ENCODE data around the gene ANKFN1. TPM values are rescaled to one million over a fixed set of nuclear protein-coding genes. Genes with fewer than 3 reads are reported as not detected.

The ANKFN1 gene
- total RNA-seq, 2 experiments from 2014 or later: not detected

- Mint-ChIP-seq H3K36me3 (no peaks in the 10 kb centered on the region), H3K4me3 (no peak overlapping the region), H3K27ac (no peak overlapping the region), H3K9me3 (no peaks in the 10 kb centered on the region), H3K4me1 (no peaks in the 10 kb centered on the region), H3K27me3 (peaks cover 19% of the 10 kb centered on the region)
- POLR2A ChIA-PET: no interaction called here
- no peak for DNase-seq
- ATAC-seq (ENCODE audit: low read depth): no peak
These were observed 288.0 kb downstream of the ANKFN1 start for GRCh38 chr17:56441308-56441707.

GRCh38 chr17:56445692-56446411 is 292.6 kb downstream of the ANKFN1 start:
- H3K9me3 Mint-ChIP-seq: no peaks in the 10 kb centered on the region
- H3K4me3 Mint-ChIP-seq: no peak overlapping the region
- no peak for ATAC-seq (ENCODE audit: low read depth)

GRCh38 chr17:56447171-56447570 is 293.9 kb downstream of the ANKFN1 start:
- no peak for ATAC-seq (ENCODE audit: low read depth)
- no peaks in the 10 kb centered on the region for H3K4me1 Mint-ChIP-seq
- no peaks in the 10 kb centered on the region for H3K36me3 Mint-ChIP-seq
- H3K4me3 Mint-ChIP-seq: no peak overlapping the region
- POLR2A ChIA-PET: no interaction called here
- no peak for DNase-seq
- peaks cover 9% of the 10 kb centered on the region for H3K27me3 Mint-ChIP-seq
- no peaks in the 10 kb centered on the region for H3K9me3 Mint-ChIP-seq
- no peak overlapping the region for H3K27ac Mint-ChIP-seq

More at GRCh38 chr17:56445692-56446411, 292.6 kb downstream of the ANKFN1 start:
- Mint-ChIP-seq H3K4me1 (no peaks in the 10 kb centered on the region), H3K27ac (no peak overlapping the region), H3K36me3 (no peaks in the 10 kb centered on the region), H3K27me3 (peaks cover 9% of the 10 kb centered on the region)
- DNase-seq: no peak
- POLR2A ChIA-PET: no interaction called here

GRCh38 chr17:56448371-56448770 is 295.1 kb downstream of the ANKFN1 start:
- Mint-ChIP-seq H3K36me3 (no peaks in the 10 kb centered on the region), H3K27ac (no peak overlapping the region), H3K4me3 (no peak overlapping the region), H3K4me1 (no peaks in the 10 kb centered on the region), H3K9me3 (no peaks in the 10 kb centered on the region), H3K27me3 (peaks cover 6% of the 10 kb centered on the region)
- DNase-seq (no peak), ATAC-seq (ENCODE audit: low read depth) (no peak)
- POLR2A ChIA-PET: no interaction called here

GRCh38 chr17:56449176-56449575 is 295.9 kb downstream of the ANKFN1 start:
- ATAC-seq (ENCODE audit: low read depth): no peak
- no peak overlapping the region for H3K27ac Mint-ChIP-seq
- POLR2A ChIA-PET: no interaction called here
- H3K4me3 Mint-ChIP-seq: no peak overlapping the region
- peaks cover 9% of the 10 kb centered on the region for H3K27me3 Mint-ChIP-seq
- no peaks in the 10 kb centered on the region for H3K4me1 Mint-ChIP-seq
- no peaks in the 10 kb centered on the region for H3K9me3 Mint-ChIP-seq
- no peak for DNase-seq
- no peaks in the 10 kb centered on the region for H3K36me3 Mint-ChIP-seq

- DNase-seq: no peak
- H3K9me3 Mint-ChIP-seq: no peaks in the 10 kb centered on the region
- H3K36me3 Mint-ChIP-seq: no peaks in the 10 kb centered on the region
- no peak for ATAC-seq (ENCODE audit: low read depth)
- no peak overlapping the region for H3K4me3 Mint-ChIP-seq
- H3K27ac Mint-ChIP-seq: no peak overlapping the region
- POLR2A ChIA-PET: no interaction called here
- no peaks in the 10 kb centered on the region for H3K4me1 Mint-ChIP-seq
- H3K27me3 Mint-ChIP-seq: peaks cover 13% of the 10 kb centered on the region
These were observed 298.4 kb downstream of the ANKFN1 start for GRCh38 chr17:56451629-56452028.

GRCh38 chr17:56452461-56452860 is 299.2 kb downstream of the ANKFN1 start:
- no peak for ATAC-seq (ENCODE audit: low read depth)
- H3K9me3 Mint-ChIP-seq: no peaks in the 10 kb centered on the region
- POLR2A ChIA-PET: no interaction called here
- peaks cover 13% of the 10 kb centered on the region for H3K27me3 Mint-ChIP-seq
- H3K4me3 Mint-ChIP-seq: no peak overlapping the region
- H3K27ac Mint-ChIP-seq: no peak overlapping the region
- H3K36me3 Mint-ChIP-seq: no peaks in the 10 kb centered on the region
- DNase-seq: no peak
- H3K4me1 Mint-ChIP-seq: no peaks in the 10 kb centered on the region

- ATAC-seq (ENCODE audit: low read depth) (no peak), DNase-seq (no peak)
- H3K27ac Mint-ChIP-seq: no peak overlapping the region
- no peaks in the 10 kb centered on the region for H3K9me3 Mint-ChIP-seq
- POLR2A ChIA-PET: no interaction called here
- H3K4me1 Mint-ChIP-seq: no peaks in the 10 kb centered on the region
- peaks cover 16% of the 10 kb centered on the region for H3K27me3 Mint-ChIP-seq
- no peaks in the 10 kb centered on the region for H3K36me3 Mint-ChIP-seq
- no peak overlapping the region for H3K4me3 Mint-ChIP-seq
These were observed 304.2 kb downstream of the ANKFN1 start for GRCh38 chr17:56457501-56457900.

- Mint-ChIP-seq H3K4me1 (no peaks in the 10 kb centered on the region), H3K4me3 (no peak overlapping the region), H3K27ac (no peak overlapping the region), H3K27me3 (no peaks in the 10 kb centered on the region), H3K9me3 (no peaks in the 10 kb centered on the region), H3K36me3 (no peaks in the 10 kb centered on the region)
- POLR2A ChIA-PET: no interaction called here
- no peak for ATAC-seq (ENCODE audit: low read depth)
- DNase-seq: no peak
These were observed 312.6 kb downstream of the ANKFN1 start for GRCh38 chr17:56465886-56466285.

GRCh38 chr17:56468840-56469239 is 315.6 kb downstream of the ANKFN1 start:
- DNase-seq (no peak), ATAC-seq (ENCODE audit: low read depth) (no peak)
- Mint-ChIP-seq H3K27me3 (no peaks in the 10 kb centered on the region), H3K4me1 (no peaks in the 10 kb centered on the region), H3K4me3 (no peak overlapping the region), H3K27ac (no peak overlapping the region), H3K36me3 (no peaks in the 10 kb centered on the region), H3K9me3 (peaks cover 3% of the 10 kb centered on the region)
- POLR2A ChIA-PET: no interaction called here

GRCh38 chr17:56471696-56472095 is 318.4 kb downstream of the ANKFN1 start:
- Mint-ChIP-seq H3K4me3 (no peak overlapping the region), H3K9me3 (peaks cover 3% of the 10 kb centered on the region), H3K27me3 (no peaks in the 10 kb centered on the region), H3K4me1 (no peaks in the 10 kb centered on the region), H3K36me3 (no peaks in the 10 kb centered on the region), H3K27ac (no peak overlapping the region)
- DNase-seq: no peak
- ATAC-seq (ENCODE audit: low read depth): no peak
- POLR2A ChIA-PET: no interaction called here

GRCh38 chr17:56475116-56475515 is 321.8 kb downstream of the ANKFN1 start:
- Mint-ChIP-seq H3K27ac (no peak overlapping the region), H3K4me3 (no peak overlapping the region), H3K9me3 (peaks cover 3% of the 10 kb centered on the region), H3K36me3 (no peaks in the 10 kb centered on the region), H3K27me3 (peaks cover 4% of the 10 kb centered on the region), H3K4me1 (no peaks in the 10 kb centered on the region)
- ATAC-seq (ENCODE audit: low read depth) (no peak), DNase-seq (no peak)
- POLR2A ChIA-PET: no interaction called here

- no peaks in the 10 kb centered on the region for H3K9me3 Mint-ChIP-seq
- H3K4me1 Mint-ChIP-seq: no peaks in the 10 kb centered on the region
- no peaks in the 10 kb centered on the region for H3K36me3 Mint-ChIP-seq
- ATAC-seq (ENCODE audit: low read depth): no peak
- H3K4me3 Mint-ChIP-seq: no peak overlapping the region
- POLR2A ChIA-PET: no interaction called here
- H3K27ac Mint-ChIP-seq: no peak overlapping the region
- DNase-seq: no peak
- H3K27me3 Mint-ChIP-seq: peaks cover 4% of the 10 kb centered on the region
These were observed 325.7 kb downstream of the ANKFN1 start for GRCh38 chr17:56478836-56479447.

- H3K9me3 Mint-ChIP-seq: no peaks in the 10 kb centered on the region
These were observed 327.2 kb downstream of the ANKFN1 start for GRCh38 chr17:56480501-56480900.

More at GRCh38 chr17:56480501-56480900, 327.2 kb downstream of the ANKFN1 start:
- no peaks in the 10 kb centered on the region for H3K4me1 Mint-ChIP-seq
- H3K4me3 Mint-ChIP-seq: no peak overlapping the region
- H3K27me3 Mint-ChIP-seq: peaks cover 6% of the 10 kb centered on the region
- no peak overlapping the region for H3K27ac Mint-ChIP-seq
- no peaks in the 10 kb centered on the region for H3K36me3 Mint-ChIP-seq
- ATAC-seq (ENCODE audit: low read depth) (no peak), DNase-seq (no peak)
- POLR2A ChIA-PET: no interaction called here
